Measurements from ENCODE around the gene ZNFX1.
"Not testable (repeated sequence)": the region's sequence is repeated elsewhere in the genome, so short reads cannot be mapped to it uniquely, and the experiment has no call there.

Gene ZNFX1

GRCh38 chr20:49210101-49210756 lies 67.6 kb downstream of the ZNFX1 start:
- DNase-seq (ENCODE audit: low read depth in 3 of 3), result no peak

DNA sequence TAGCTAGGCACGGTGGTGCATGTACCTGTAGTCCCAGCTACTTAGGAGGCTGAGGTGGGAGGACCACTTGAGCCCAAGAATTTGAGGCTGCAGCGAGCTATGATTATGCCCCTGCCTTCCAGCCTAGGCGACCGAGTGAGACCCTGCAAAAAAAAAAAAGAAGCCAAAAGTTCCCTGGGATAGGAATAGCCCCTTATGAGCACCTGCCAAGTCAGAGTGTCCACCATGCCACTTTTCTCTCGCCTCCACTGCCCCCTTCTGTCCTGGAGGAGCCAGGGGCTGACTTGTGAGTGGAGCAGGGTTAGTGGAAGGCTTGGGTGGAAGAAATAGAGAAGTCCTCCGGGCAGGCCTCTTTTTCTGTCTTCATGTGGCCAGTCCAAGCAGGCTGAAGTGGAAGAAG lies 70.8 kb downstream of the ZNFX1 start:
- DNase-seq (ENCODE audit: low read depth in 3 of 3), result no peak

GRCh38 chr20:49203746-49204145 lies 74.1 kb downstream of the ZNFX1 start:
- DNase-seq (ENCODE audit: low read depth in 3 of 3), result no peak

DNA sequence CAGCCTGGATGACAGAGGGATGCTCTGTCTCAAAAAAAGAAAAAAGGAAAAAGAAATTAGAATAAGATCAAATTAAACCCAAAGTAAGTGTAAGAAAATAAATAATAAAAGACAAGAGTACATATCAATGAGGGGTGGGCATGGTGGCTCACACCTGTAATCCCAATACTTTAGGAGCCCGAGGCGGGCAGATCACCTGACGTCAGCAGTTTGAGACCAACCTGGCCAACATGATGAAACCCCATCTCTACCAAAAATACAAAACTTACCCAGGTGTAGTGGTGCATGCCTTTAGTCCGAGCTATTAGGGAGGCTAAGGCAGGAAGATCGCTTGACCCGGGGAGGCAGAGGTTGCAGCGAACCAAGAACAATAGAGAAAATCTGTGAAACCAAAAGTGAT lies 74.8 kb downstream of the ZNFX1 start:
- no peak for DNase-seq (ENCODE audit: low read depth in 3 of 3)

DNA sequence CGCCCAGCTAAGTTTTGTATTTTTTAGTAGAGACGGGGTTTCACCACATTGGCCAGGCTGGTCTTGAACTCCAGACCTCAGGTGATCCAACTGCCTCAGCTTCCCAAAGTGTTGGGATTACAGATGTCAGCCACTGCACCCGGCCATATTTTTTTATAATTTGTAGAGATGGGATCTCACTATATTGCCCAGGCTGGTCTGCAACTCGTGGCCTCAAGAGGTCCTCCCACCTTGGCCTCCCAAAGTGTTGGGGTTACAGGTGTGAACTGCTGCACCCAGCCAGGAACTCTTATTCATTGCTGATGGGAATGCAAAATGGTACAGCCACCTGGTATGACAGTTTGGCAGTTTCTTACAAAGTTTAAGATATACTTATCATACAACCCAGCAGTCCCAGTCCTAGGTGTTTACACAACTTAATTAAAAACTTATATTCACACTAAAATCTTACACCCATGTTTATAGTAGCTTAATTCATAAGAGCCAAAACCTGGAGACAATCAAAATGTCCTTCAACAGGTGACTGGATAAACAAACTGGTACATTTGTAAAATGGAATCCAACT lies 78.0 kb downstream of the ZNFX1 start:
- DNase-seq (ENCODE audit: low read depth in 3 of 3), result no peak

GRCh38 chr20:49192944-49193518 lies 84.8 kb downstream of the ZNFX1 start:
- DNase-seq (ENCODE audit: low read depth in 3 of 3), result not testable (repeated sequence)
